GM12878 (cell line): ENCODE data around the gene CFL2. TPM values are rescaled to one million over a fixed set of nuclear protein-coding genes. Genes with fewer than 3 reads are reported as not detected.

Experiments used
- ATAC-seq: fragments of 200-7000 bp; cut with Tn5 transposase; 3 replicates; pipeline ENCODE4 v1.9.1; 2020; ENCODE audit warnings: mild to moderate bottlenecking, moderate library complexity
- BruUV-seq: library from RNA; stranded (reverse); fragments of 400-500 nt; replicated peaks from 2 replicates; lab custom pipeline; 2021; lab: Mats Ljungman, UMichigan
- CTCF ChIA-PET: fragments of 300-600 bp; sonication (Branson Sonifier 250); formaldehyde crosslinking; extraction: SDS; loops from one replicate; lab custom pipeline; 2021; ENCODE audit warnings: inconsistent platforms; lab: Yijun Ruan, JAX
- POLR2A ChIA-PET: fragments of 350-600 bp; formaldehyde crosslinking; extraction: SDS; loops from one replicate; lab custom pipeline; 2021; ENCODE audit warnings: inconsistent platforms; lab: Charles Lee
- RAD21 ChIA-PET: fragments of 300-600 bp; sonication (Branson Sonifier 250); formaldehyde crosslinking; loops from one replicate; lab custom pipeline; 2023; ENCODE audit warnings: antibody characterized with exemption; ENCODE audit not compliant: unreplicated experiment; lab: Charles Lee
- SMC1A ChIA-PET: fragments of 300-600 bp; sonication (Branson Sonifier 250); formaldehyde crosslinking; loops from one replicate; lab custom pipeline; 2023; ENCODE audit not compliant: unreplicated experiment, uncharacterized antibody; lab: Charles Lee
- DNase-seq: peaks from one replicate; pipeline ENCODE4 v3.0.0-alpha.2; 2011; ENCODE audit warnings: low read depth, low spot score
- FAIRE-seq: peaks from 3 replicates; lab custom pipeline; 2011; peaks lifted over from hg19 to GRCh38; lab: Jason Lieb, UNC
- H2AFZ ChIP-seq: 2 replicates; pipeline ENCODE4 v1.6.0; 2011; ENCODE audit warnings: low read depth, low read length, control low read depth; ENCODE audit not compliant: control insufficient read depth
- H3K27ac ChIP-seq: 2 replicates; pipeline ENCODE4 v1.5.1; 2011; ENCODE audit warnings: control low read depth; ENCODE audit not compliant: control insufficient read depth, insufficient read depth
- H3K27me3 ChIP-seq, 2 experiments: replicated peaks in 1 of 2; 2 replicates each; pipeline versions ENCODE4 v1.6.0 to v1.6.1; 2011; ENCODE audit warnings: low read length in 1 of 2; ENCODE audit not compliant: control insufficient read depth in 2 of 2, insufficient read depth in 2 of 2
- H3K36me3 ChIP-seq, 2 experiments: 2 replicates each; pipeline ENCODE4 v1.5.1; 2011; ENCODE audit warnings: low read length in 1 of 2; ENCODE audit not compliant: control insufficient read depth in 2 of 2, insufficient read depth in 2 of 2
- H3K4me1 ChIP-seq: 2 replicates; pipeline ENCODE4 v1.6.1; 2011; ENCODE audit warnings: mild to moderate bottlenecking, low read length, moderate library complexity, mixed read lengths; ENCODE audit not compliant: control insufficient read depth, insufficient read depth
- H3K4me2 ChIP-seq: 2 replicates; pipeline ENCODE4 v1.6.0; 2011; ENCODE audit warnings: control low read depth; ENCODE audit not compliant: control insufficient read depth, insufficient read depth
- H3K4me3 ChIP-seq: fragments of 200-600 bp; sonication (generic); 2 replicates; pipeline ENCODE4 v1.5.1; 2016
- H3K79me2 ChIP-seq: 2 replicates; pipeline ENCODE4 v1.6.0; 2011; ENCODE audit warnings: low read length; ENCODE audit not compliant: control insufficient read depth, insufficient read depth
- H3K9ac ChIP-seq: 2 replicates; pipeline ENCODE4 v1.8.0; 2011; ENCODE audit warnings: low read length, control low read depth, mixed read lengths; ENCODE audit not compliant: control insufficient read depth, insufficient read depth
- H3K9me3 ChIP-seq: replicated peaks from 3 replicates; pipeline ENCODE4 v1.5.1; 2011; ENCODE audit warnings: mild to moderate bottlenecking, low read length; ENCODE audit not compliant: control insufficient read depth, insufficient read depth
- H4K20me1 ChIP-seq: 2 replicates; pipeline ENCODE4 v1.6.0; 2011; ENCODE audit not compliant: control insufficient read depth, insufficient read depth
- ATF7 ChIP-seq: fragments of 450-650 bp; IDR thresholded peaks from 2 replicates; pipeline ENCODE4 v1.6.1; 2016; ENCODE audit warnings: low read depth, mild to moderate bottlenecking
- BMI1 ChIP-seq: fragments of 450-650 bp; IDR thresholded peaks from 2 replicates; pipeline ENCODE4 v1.6.1; 2016; ENCODE audit warnings: mild to moderate bottlenecking, moderate library complexity, borderline replicate concordance
- CEBPB ChIP-seq, 2 experiments: fragments of 150-350 bp in 1 of 2; IDR thresholded peaks; 2 replicates each; pipeline ENCODE4 v1.6.1; 2012 to 2014; ENCODE audit warnings: low read depth in 2 of 2, low read length in 2 of 2, borderline replicate concordance in 1 of 2, inconsistent platforms in 1 of 2
- CHD2 ChIP-seq: IDR thresholded peaks from 2 replicates; pipeline ENCODE4 v1.6.1; 2011; ENCODE audit warnings: low read depth, low read length, improper control_type of control experiment, borderline replicate concordance
- CHD4 ChIP-seq: fragments of 200-600 bp; sonication (generic); IDR thresholded peaks from 2 replicates; pipeline ENCODE4 v1.6.1; 2016; ENCODE audit warnings: mild to moderate bottlenecking
- CREB1 ChIP-seq: IDR thresholded peaks from 2 replicates; pipeline ENCODE4 v1.6.1; 2012; ENCODE audit warnings: low read depth, mild to moderate bottlenecking, inconsistent platforms
- ELK1 ChIP-seq: IDR thresholded peaks from 2 replicates; pipeline ENCODE4 v1.6.1; 2012; ENCODE audit warnings: low read depth, low read length, improper control_type of control experiment
- RCOR1 ChIP-seq: conservative IDR thresholded peaks from 2 replicates; pipeline ENCODE4 v1.6.1; 2012; ENCODE audit warnings: low read depth, low read length, improper control_type of control experiment
- SMAD5 ChIP-seq: IDR thresholded peaks from 2 replicates; pipeline ENCODE4 v1.6.1; 2016; ENCODE audit warnings: antibody characterized with exemption, low read depth
- WGBS: methylation state at CpG from one replicate; pipeline ENCODE4 v1.1.6; 2016; ENCODE audit warnings: low lambda C conversion rate; ENCODE audit not compliant: insufficient replicate concordance, insufficient coverage; ENCODE audit errors: missing lambda C conversion rate; 5-methylcytosine and 5-hydroxymethylcytosine counted together
- in situ Hi-C: fragments of 300-500 bp; cut with MboI; formaldehyde crosslinking; loops from 9 replicates; pipeline ENCODE4 v1.14.3; 2018; ENCODE audit warnings: mixed read lengths
- intact Hi-C: fragments of 100-400 bp; cut with micrococcal nuclease; formaldehyde crosslinking; loops from one replicate; pipeline ENCODE4 v1.14.2; 2022; ENCODE audit not compliant: unreplicated experiment
- polyA plus RNA-seq, 11 experiments: library from polyadenylated mRNA; depleted of rRNA in 4 of 11; unstranded in 6 of 11; stranded (reverse) in 5 of 11; fragments of >200 nt; fragmentation: Nextera tagmentation in 4 of 11; fragmentation: Illumina TruSeq in 1 of 11; extraction: Ambion mirVana in 4 of 11; extraction: Trizol in 1 of 11; gene quantifications; 1 replicate in 1 of 11; 2 replicates in 10 of 11; pipeline versions ENCODE4 v1.2.1 to v1.2.3, GENCODE V29; 2011 to 2016; ENCODE audit warnings: inconsistent platforms in 2 of 11, missing spikeins in 2 of 11, low read depth in 1 of 11
- total RNA-seq, 4 experiments: library from RNA; depleted of rRNA in 3 of 4; stranded (reverse); fragments of >200 nt in 3 of 4; fragmentation: Illumina TruSeq in 1 of 4; extraction: Trizol in 1 of 4; gene quantifications; 2 replicates each; pipeline versions ENCODE4 v1.2.1 to v1.2.3, GENCODE V29; 2013 to 2021

Gene CFL2
- total and polyA plus RNA-seq, 10 of the 15 experiments (the other 5 are each of a cell fraction or from before 2014, with no cell fraction given), result 4.7 to 13.4 (median 8.4) TPM

GRCh38 chr14:34680806-34681479 is 33.5 kb downstream of the CFL2 start:
- ChIA-PET RAD21 (no interaction called here), SMC1A (interaction anchor here (0.8 to 1.2 kb wide), 2 partner anchors 32 to 42 kb away, joined by 3 to 4 read pairs; no protein-coding TSS in a partner anchor), CTCF (interaction anchor here (0.7 to 1.5 kb wide), 4 partner anchors 10 to 86 kb away, joined by 3 to 8 read pairs (median 6); no protein-coding TSS in a partner anchor), POLR2A (interaction anchor here (0.6 kb wide), 1 partner anchor 439 kb away, joined by 3 read pairs; no protein-coding TSS in a partner anchor)
- H3K27me3 ChIP-seq, result no peaks in the 10 kb centered on the region
- H4K20me1 ChIP-seq, result no peaks in the 10 kb centered on the region
- H2AFZ ChIP-seq, result no peak overlapping the region
- TF ChIP-seq ELK1 (no peak), BMI1 (no peak), SMAD5 (no peak), CEBPB (IDR thresholded peaks at IDR 0.05; ENCODE audit: borderline replicate concordance in 1 of 2, low read depth in 2 of 2, low read length in 2 of 2) (no peak), CREB1 (no peak), ATF7 (no peak), CHD4 (no peak), RCOR1 (no peak), CHD2 (no peak)
- in situ Hi-C loops (no loop called here), intact Hi-C loops (no loop called here)
- H3K4me3 ChIP-seq, result no peak overlapping the region
- no peak for FAIRE-seq
- ATAC-seq, result no peak
- no peaks in the 10 kb centered on the region for H3K79me2 ChIP-seq
- H3K36me3 ChIP-seq, result no peaks in the 10 kb centered on the region
- no peak overlapping the region for H3K4me2 ChIP-seq
- BruUV-seq, result no TSS peak
- no peak overlapping the region for H3K9ac ChIP-seq
- no peaks in the 10 kb centered on the region for H3K4me1 ChIP-seq
- no peaks in the 10 kb centered on the region for H3K9me3 ChIP-seq
- no peak overlapping the region for H3K27ac ChIP-seq
- 65% methylated on average over 8 of the region's 8 CpGs for WGBS
- DNase-seq, result no peak
